CD14-positive monocyte (primary cell): Measurements from ENCODE around the gene CGB8. TPM values are rescaled to one million over a fixed set of nuclear protein-coding genes. Genes with fewer than 3 reads are reported as not detected.

Experiments used
- DNase-seq, 3 donors: peaks; one replicate each; pipeline ENCODE4 v3.0.0-alpha.2; 2011 to 2022
- H2AFZ ChIP-seq: 2 replicates; pipeline ENCODE4 v1.6.0; 2012; ENCODE audit warnings: mild to moderate bottlenecking, low read depth, low read length, inconsistent platforms; ENCODE audit not compliant: insufficient read depth, poor library complexity, severe bottlenecking
- H3K27ac ChIP-seq, 2 donors: 1 replicate in 1 of 2; 2 replicates in 1 of 2; pipeline ENCODE4 v1.5.1; 2012 to 2013; ENCODE audit warnings: low read length in 2 of 2, control low read depth in 1 of 2, inconsistent platforms in 1 of 2, low read depth in 1 of 2, mild to moderate bottlenecking in 1 of 2
- H3K27me3 ChIP-seq, 2 donors: one replicate each; pipeline versions ENCODE4 v1.6.0 to v1.6.1; 2011 to 2013; ENCODE audit warnings: low read length in 2 of 2; ENCODE audit not compliant: control insufficient read depth in 2 of 2, insufficient read depth in 2 of 2
- H3K36me3 ChIP-seq, 2 donors: replicated peaks in 1 of 2; 1 replicate in 1 of 2; 2 replicates in 1 of 2; pipeline versions ENCODE4 v1.5.1 to v1.6.1; 2012 to 2013; ENCODE audit warnings: low read length in 2 of 2, control low read depth in 1 of 2, inconsistent platforms in 1 of 2, mild to moderate bottlenecking in 1 of 2; ENCODE audit not compliant: insufficient read depth in 2 of 2, control insufficient read depth in 1 of 2
- H3K4me1 ChIP-seq, 2 donors: 1 replicate in 1 of 2; 2 replicates in 1 of 2; pipeline versions ENCODE4 v1.5.1 to v1.6.1; 2012 to 2013; ENCODE audit warnings: low read length in 2 of 2, control low read depth in 1 of 2, inconsistent platforms in 1 of 2, mild to moderate bottlenecking in 1 of 2, moderate library complexity in 1 of 2; ENCODE audit not compliant: insufficient read depth in 2 of 2, control insufficient read depth in 1 of 2
- H3K4me2 ChIP-seq: replicated peaks from 2 replicates; pipeline ENCODE3; 2012; ENCODE audit warnings: low read length, moderate library complexity, mild to moderate bottlenecking; ENCODE audit not compliant: poor library complexity, severe bottlenecking; ENCODE audit errors: extremely low read depth
- H3K4me3 ChIP-seq, 3 experiments: fragments of 200-600 bp in 1 of 3; sonication (generic) in 1 of 3; replicated peaks in 1 of 3; 1 replicate in 2 of 3; 2 replicates in 1 of 3; pipeline ENCODE4 v1.5.1; 2011 to 2013; ENCODE audit warnings: low read length in 3 of 3, mild to moderate bottlenecking in 3 of 3, control low read depth in 2 of 3, low read depth in 2 of 3, inconsistent platforms in 1 of 3, moderate library complexity in 1 of 3
- H3K79me2 ChIP-seq: 2 replicates; pipeline ENCODE4 v1.6.0; 2012; ENCODE audit warnings: mild to moderate bottlenecking, control low read depth, inconsistent platforms, low read length, moderate library complexity; ENCODE audit not compliant: insufficient read depth
- H3K9ac ChIP-seq: 2 replicates; pipeline ENCODE4 v1.6.0; 2017; ENCODE audit warnings: low read length, mild to moderate bottlenecking; ENCODE audit not compliant: insufficient read depth, poor library complexity, severe bottlenecking
- H3K9me3 ChIP-seq, 2 donors: replicated peaks in 1 of 2; 1 replicate in 1 of 2; 2 replicates in 1 of 2; pipeline versions ENCODE4 v1.5.1 to v1.6.1; 2012 to 2013; ENCODE audit warnings: low read length in 2 of 2, control low read depth in 1 of 2; ENCODE audit not compliant: control insufficient read depth in 1 of 2, insufficient read depth in 1 of 2
- H4K20me1 ChIP-seq: 2 replicates; pipeline ENCODE4 v1.6.0; 2012; ENCODE audit warnings: mild to moderate bottlenecking, low read length, control low read depth, moderate library complexity; ENCODE audit not compliant: insufficient read depth
- H3K27ac Mint-ChIP-seq, 7 donors: one replicate each; pipeline ENCODE4 v1.8.0; 2020; ENCODE audit warnings: mild to moderate bottlenecking in 7 of 7, mixed read lengths in 7 of 7, moderate library complexity in 6 of 7, inconsistent platforms in 2 of 7
- H3K27me3 Mint-ChIP-seq, 3 donors: one replicate each; pipeline ENCODE4 v1.8.0; 2021 to 2022; ENCODE audit warnings: low read depth in 3 of 3, mild to moderate bottlenecking in 3 of 3, mixed read lengths in 3 of 3, moderate library complexity in 3 of 3, inconsistent platforms in 1 of 3
- H3K36me3 Mint-ChIP-seq, 2 donors: one replicate each; pipeline ENCODE4 v1.8.0; 2020; ENCODE audit warnings: mixed read lengths in 2 of 2, inconsistent platforms in 1 of 2, mild to moderate bottlenecking in 1 of 2
- H3K4me1 Mint-ChIP-seq: one replicate; pipeline ENCODE4 v1.8.0; 2020; ENCODE audit warnings: mild to moderate bottlenecking, mixed read lengths
- H3K4me3 Mint-ChIP-seq, 2 donors: one replicate each; pipeline ENCODE4 v1.8.0; 2020; ENCODE audit warnings: mild to moderate bottlenecking in 2 of 2, mixed read lengths in 2 of 2, moderate library complexity in 1 of 2
- H3K9me3 Mint-ChIP-seq, 7 donors: one replicate each; pipeline ENCODE4 v1.8.0; 2020 to 2022; ENCODE audit warnings: mixed read lengths in 7 of 7, mild to moderate bottlenecking in 6 of 7, moderate library complexity in 6 of 7, inconsistent platforms in 2 of 7
- CTCF ChIP-seq: fragments of 200-600 bp; IDR thresholded peaks from one replicate; pipeline ENCODE4 v1.8.0; 2022; ENCODE audit warnings: antibody characterized with exemption, mild to moderate bottlenecking
- WGBS: methylation state at CpG from one replicate; pipeline ENCODE4 v1.1.5; 2013; ENCODE audit warnings: missing lambda C conversion rate; ENCODE audit not compliant: insufficient coverage; 5-methylcytosine and 5-hydroxymethylcytosine counted together
- intact Hi-C, 2 donors: fragments of 100-400 bp; cut with micrococcal nuclease; formaldehyde crosslinking; loops; one replicate each; pipeline versions ENCODE4 v1.15.0 to v1.15.1; 2023
- polyA plus RNA-seq, 3 donors: library from polyadenylated mRNA; depleted of rRNA in 1 of 3; unstranded in 2 of 3; stranded (reverse) in 1 of 3; fragments of 300-500 nt in 2 of 3; fragments of >200 nt in 1 of 3; fragmentation: Illumina TruSeq in 2 of 3; gene quantifications; 1 replicate in 2 of 3; 2 replicates in 1 of 3; pipeline ENCODE4 v1.2.3, GENCODE V29; 2012 to 2021
- small RNA-seq: library from RNA; depleted of rRNA; stranded (forward); fragments of <200 nt; gene quantifications from one replicate; pipeline ENCODE3, GENCODE V24; 2012; ENCODE audit warnings: low read depth; ENCODE audit not compliant: insufficient read length

The CGB8 gene
- polyA plus RNA-seq, 3 donors = not detected

DNA sequence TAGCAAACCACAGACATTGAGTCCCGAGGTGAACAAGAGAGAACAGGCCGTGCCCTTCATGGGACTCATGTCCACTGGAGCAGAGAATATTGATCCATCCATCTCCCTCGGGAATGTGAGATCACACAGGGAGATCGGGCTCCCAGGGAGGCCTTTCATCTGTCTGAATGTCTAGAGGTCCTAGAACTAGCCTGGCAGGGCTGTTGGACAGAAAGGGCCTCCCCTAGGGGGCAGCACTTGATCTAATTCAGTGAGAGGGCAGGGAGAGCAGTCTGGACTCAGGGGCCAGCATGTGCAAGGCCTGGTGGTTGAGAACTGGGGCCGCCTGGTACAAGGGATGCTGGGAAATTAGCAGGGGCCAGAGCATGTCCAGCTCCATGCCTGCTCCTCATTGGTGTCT lies 50.9 kb downstream of the CGB8 start:
- peak; percentile 42 for TF ChIP-seq CTCF

More for the DNA sequence above, 50.9 kb downstream of the CGB8 start:
- Histone ChIP-seq H3K4me2 (no peak overlapping the region), H3K79me2 (peaks cover 43% of the 10 kb centered on the region), H3K4me1 (peaks cover 12 to 18% of the 10 kb centered on the region in 2 donors), H3K4me3 (no peak overlapping the region), H3K9ac (no peak overlapping the region), H3K27ac (no peak overlapping the region), H3K27me3 (no peaks in the 10 kb centered on the region), H3K36me3 (peaks cover under 1 to 13% of the 10 kb centered on the region in 2 donors), H4K20me1 (no peaks in the 10 kb centered on the region), H3K9me3 (no peaks in the 10 kb centered on the region), H2AFZ (no peak overlapping the region)
- DNase-seq = peak in 1 of 3 donors; percentile 43
- intact Hi-C loops = loop anchor here in 1 of 2 donors (10.0 kb wide), 1 partner anchor 673 kb away; the partner anchor contains the start of gene EMP3
- H3K36me3 Mint-ChIP-seq = peaks cover 7 to 29% of the 10 kb centered on the region in 2 donors
- H3K4me3 Mint-ChIP-seq = no peak overlapping the region
- WGBS = 89% methylated on average over 5 of the region's 5 CpGs
- H3K27me3 Mint-ChIP-seq = no peaks in the 10 kb centered on the region
- peak overlapping the region in 2 of 7 donors; percentile 23 to 36 for H3K27ac Mint-ChIP-seq
- peaks cover 13% of the 10 kb centered on the region for H3K4me1 Mint-ChIP-seq
- no peaks in the 10 kb centered on the region for H3K9me3 Mint-ChIP-seq

Small RNA genes within 50 kb of the gene (small RNA-seq; reads per million reads assigned to genes)
- not detected for gene MIR6798
- not detected for gene RN7SL708P

Other genes with a start within 250 kb of the CGB8 start
- 10 to 100 TPM; 14.1 to 17.0 (median 16.0) TPM for gene BCAT2, start 238.1 kb downstream of the CGB8 start, polyA plus RNA-seq
- not detected for gene HSD17B14, start 212.6 kb downstream of the CGB8 start, polyA plus RNA-seq
- 1 to 10 TPM in 2 of 3 donors, under 1 TPM in 1; 0.69 to 1.5 (median 1.1) TPM for gene PLEKHA4, start 180.5 kb downstream of the CGB8 start, polyA plus RNA-seq
- gene PPP1R15A, start 176.7 kb downstream of the CGB8 start, polyA plus RNA-seq = 100 to 1,000 TPM; 127 to 745 (median 169) TPM
- gene TULP2, start 150.4 kb downstream of the CGB8 start, polyA plus RNA-seq = not detected
- 100 to 1,000 TPM in 2 of 3 donors, 10 to 100 TPM in 1; 80.9 to 178 (median 108) TPM for gene NUCB1, start 148.8 kb downstream of the CGB8 start, polyA plus RNA-seq
- gene DHDH, start 115.4 kb downstream of the CGB8 start, polyA plus RNA-seq = under 1 TPM in 1 of 3 donors, not detected in 2; 0.38 TPM
- gene BAX, start 94.2 kb downstream of the CGB8 start, polyA plus RNA-seq = 100 to 1,000 TPM in 1 of 3 donors, 10 to 100 TPM in 2; 69.2 to 135 (median 80.5) TPM
- over 10,000 TPM in 2 of 3 donors, 1,000 to 10,000 TPM in 1; 4,468 to 26,681 (median 23,650) TPM for gene FTL, start 83.8 kb downstream of the CGB8 start, polyA plus RNA-seq
- 10 to 100 TPM; 13.3 to 26.0 (median 21.3) TPM for gene GYS1, start 55.8 kb downstream of the CGB8 start, polyA plus RNA-seq
- 10 to 100 TPM; 40.1 to 44.4 (median 41.9) TPM for gene RUVBL2, start 55.2 kb downstream of the CGB8 start, polyA plus RNA-seq
- under 1 TPM in 1 of 3 donors, not detected in 2; 0.48 TPM for gene LHB, start 32.0 kb downstream of the CGB8 start, polyA plus RNA-seq
- not detected for gene CGB3, start 24.8 kb downstream of the CGB8 start, polyA plus RNA-seq
- gene CGB2, start 17.2 kb downstream of the CGB8 start, polyA plus RNA-seq = not detected
- gene CGB1, start 12.2 kb downstream of the CGB8 start, polyA plus RNA-seq = not detected
- not detected for gene CGB5, start 5.3 kb downstream of the CGB8 start, polyA plus RNA-seq
- not detected for gene CGB7, start 8.6 kb upstream of the CGB8 start, polyA plus RNA-seq
- gene NTF4, start 15.7 kb upstream of the CGB8 start, polyA plus RNA-seq = not detected
- not detected for gene KCNA7, start 23.6 kb upstream of the CGB8 start, polyA plus RNA-seq
- gene SNRNP70, start 36.3 kb upstream of the CGB8 start, polyA plus RNA-seq = 100 to 1,000 TPM in 1 of 3 donors, 10 to 100 TPM in 2; 27.4 to 360 (median 40.4) TPM
- 1 to 10 TPM; 4.1 to 9.2 (median 4.2) TPM for gene LIN7B, start 65.3 kb upstream of the CGB8 start, polyA plus RNA-seq
- gene C19orf73, start 70.0 kb upstream of the CGB8 start, polyA plus RNA-seq = under 1 TPM; 0.60 to 0.76 (median 0.66) TPM
- under 1 TPM in 1 of 3 donors, not detected in 2; 0.43 TPM for gene PPFIA3, start 70.4 kb upstream of the CGB8 start, polyA plus RNA-seq
- gene HRC, start 106.3 kb upstream of the CGB8 start, polyA plus RNA-seq = not detected
- 1 to 10 TPM; 6.0 to 6.9 (median 6.6) TPM for gene TRPM4, start 108.7 kb upstream of the CGB8 start, polyA plus RNA-seq